HepG2 (cell line): ENCODE data around the gene RIPK3. TPM values are rescaled to one million over a fixed set of nuclear protein-coding genes. Genes with fewer than 3 reads are reported as not detected.

Experiments
- ELF3 ChIP-seq: IDR thresholded peaks from 2 replicates; pipeline ENCODE4 v1.6.1; 2016; ENCODE audit warnings: missing genetic modification reagents, missing compliant biosample characterization
- EZH2 ChIP-seq: conservative IDR thresholded peaks from 2 replicates; pipeline ENCODE4 v1.6.1; 2012; ENCODE audit warnings: mild to moderate bottlenecking, low read depth, low read length, moderate library complexity
- FOXA3 ChIP-seq: IDR thresholded peaks from 2 replicates; pipeline ENCODE4 v1.6.1; 2016; ENCODE audit warnings: missing genetic modification reagents, missing compliant biosample characterization
- HNF4A ChIP-seq: sonication (generic); formaldehyde crosslinking; IDR thresholded peaks from 2 replicates; pipeline ENCODE4 v1.4.0; 2020; ENCODE audit warnings: missing genetic modification reagents
- MIER3 ChIP-seq: IDR thresholded peaks from 2 replicates; pipeline ENCODE4 v1.6.1; 2016; ENCODE audit warnings: missing compliant biosample characterization, borderline replicate concordance
- MTF2 ChIP-seq: sonication (generic); formaldehyde crosslinking; IDR thresholded peaks from 2 replicates; pipeline ENCODE4 v1.5.0; 2020; ENCODE audit warnings: missing genetic modification reagents, borderline replicate concordance
- POLR2AphosphoS2 ChIP-seq: IDR thresholded peaks from 2 replicates; pipeline ENCODE4 v1.6.1; 2011; ENCODE audit warnings: low read depth, low read length, improper control_type of control experiment
- TBL1XR1 ChIP-seq: fragments of 150-350 bp; IDR thresholded peaks from 2 replicates; pipeline ENCODE4 v1.6.1; 2014; ENCODE audit warnings: borderline replicate concordance, low read length; ENCODE audit not compliant: partially characterized antibody
- TCF12 ChIP-seq, 2 experiments: fragments of 450-650 bp in 1 of 2; sonication (generic) in 1 of 2; formaldehyde crosslinking in 1 of 2; IDR thresholded peaks; 2 replicates each; pipeline versions ENCODE4 v1.6.1 to v1.8.0; 2017 to 2022; ENCODE audit warnings: antibody characterized with exemption in 1 of 2, mild to moderate bottlenecking in 1 of 2, missing genetic modification reagents in 1 of 2, moderate library complexity in 1 of 2
- TEAD2 ChIP-seq: sonication (generic); formaldehyde crosslinking; IDR thresholded peaks from 2 replicates; pipeline ENCODE4 v1.9.0; 2021; ENCODE audit warnings: missing genetic modification reagents
- TSC22D2 ChIP-seq: sonication (generic); formaldehyde crosslinking; IDR thresholded peaks from 2 replicates; pipeline ENCODE4 v1.5.1; 2020; ENCODE audit warnings: missing genetic modification reagents, mild to moderate bottlenecking, borderline replicate concordance
- ZFP37 ChIP-seq: sonication (generic); formaldehyde crosslinking; IDR thresholded peaks from 2 replicates; pipeline ENCODE4 v1.4.0; 2020; ENCODE audit warnings: missing genetic modification reagents, borderline replicate concordance
- ZNF468 ChIP-seq: sonication (generic); formaldehyde crosslinking; IDR thresholded peaks from 2 replicates; pipeline ENCODE4 v1.8.0; 2022; ENCODE audit warnings: mild to moderate bottlenecking, moderate library complexity, missing genetic modification reagents
- ZNF766 ChIP-seq: sonication (generic); formaldehyde crosslinking; IDR thresholded peaks from 2 replicates; pipeline ENCODE4 v1.5.0; 2020; ENCODE audit warnings: missing genetic modification reagents, borderline replicate concordance
- ZNF790 ChIP-seq: sonication (generic); formaldehyde crosslinking; IDR thresholded peaks from 2 replicates; pipeline ENCODE4 v1.8.0; 2022; ENCODE audit warnings: missing genetic modification reagents, mild to moderate bottlenecking, borderline replicate concordance
- ZSCAN31 ChIP-seq: sonication (generic); formaldehyde crosslinking; IDR thresholded peaks from 2 replicates; pipeline ENCODE4 v1.5.0; 2020; ENCODE audit warnings: low read depth, mild to moderate bottlenecking, missing genetic modification reagents
- polyA plus RNA-seq, 8 experiments: library from polyadenylated mRNA; depleted of rRNA in 3 of 8; stranded (reverse) in 7 of 8; unstranded in 1 of 8; fragments of >200 nt; fragmentation: Illumina TruSeq in 4 of 8; extraction: Trizol in 4 of 8; gene quantifications; 2 replicates each; pipeline versions ENCODE4 v1.2.1 to v1.2.3, GENCODE V29; 2011 to 2016; ENCODE audit warnings: low read depth in 4 of 8, missing spikeins in 1 of 8, mixed read lengths in 1 of 8; ENCODE audit not compliant: insufficient read depth in 1 of 8
- total RNA-seq, 5 experiments: library from RNA; depleted of rRNA; stranded (reverse); fragments of >200 nt; fragmentation: Illumina TruSeq; extraction: Trizol; gene quantifications; 2 replicates each; pipeline ENCODE4 v1.2.3, GENCODE V29; 2016; ENCODE audit warnings: low read depth in 1 of 5
- TF ChIP-seq, protein P1 (sequence below): sonication (generic); formaldehyde crosslinking; IDR thresholded peaks from 2 replicates; pipeline ENCODE4 v1.4.0; 2020; ENCODE audit warnings: missing genetic modification reagents
- TF ChIP-seq, protein P2 (sequence below): sonication (generic); formaldehyde crosslinking; IDR thresholded peaks from 2 replicates; pipeline ENCODE4 v1.5.1; 2020; ENCODE audit warnings: missing genetic modification reagents, mild to moderate bottlenecking, borderline replicate concordance
- TF ChIP-seq, protein P3 (sequence below): sonication (generic); formaldehyde crosslinking; IDR thresholded peaks from 2 replicates; pipeline ENCODE4 v1.5.1; 2020; ENCODE audit warnings: mild to moderate bottlenecking, missing genetic modification reagents
- TF ChIP-seq, protein P4 (sequence below): sonication (generic); formaldehyde crosslinking; IDR thresholded peaks from 2 replicates; pipeline ENCODE4 v1.5.1; 2020; ENCODE audit warnings: mild to moderate bottlenecking, missing genetic modification reagents, moderate library complexity

Gene RIPK3
- total and polyA plus RNA-seq, 2 of the 13 experiments (the other 11 are each of a cell fraction or from before 2014, with no cell fraction given), result not detected

DNA sequence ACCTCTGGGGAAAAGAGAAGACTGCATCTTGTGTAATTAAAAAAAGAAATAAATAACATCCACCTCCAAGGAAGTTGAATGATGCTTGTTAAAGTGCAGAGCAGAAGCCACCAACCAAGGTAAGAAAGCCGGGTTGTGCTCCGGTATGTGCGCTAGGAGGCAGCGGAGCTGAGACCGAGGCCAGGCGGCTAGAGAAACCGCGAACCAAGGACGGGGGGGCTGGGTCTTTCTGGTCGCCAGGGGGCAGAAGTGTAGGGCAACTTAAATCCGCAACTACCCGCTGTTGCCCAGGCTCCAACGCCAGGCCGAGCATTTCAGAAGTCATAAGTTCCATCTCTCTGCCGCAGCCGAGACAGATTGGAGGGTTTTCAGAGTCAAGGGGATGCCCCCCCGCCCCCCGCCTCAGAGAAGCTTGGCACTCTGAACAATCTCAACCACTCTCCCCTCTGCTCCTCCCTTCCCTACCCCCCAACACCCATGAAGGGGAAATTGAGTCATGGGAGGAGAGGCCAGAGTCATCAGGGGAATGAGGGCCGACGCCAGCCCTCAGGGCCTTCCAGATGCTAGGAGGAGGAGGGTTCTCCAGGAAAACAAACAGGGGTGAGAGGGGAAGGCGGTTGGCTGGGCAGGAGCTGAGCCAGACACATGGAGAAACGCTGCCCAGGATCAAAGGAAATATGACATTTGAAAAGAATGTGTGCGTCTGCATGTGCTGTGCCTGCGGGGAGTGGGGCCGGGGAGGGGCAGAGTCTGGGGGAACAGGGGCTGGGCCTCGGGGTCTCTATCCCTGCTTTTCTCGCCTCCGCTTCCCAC, 26.0 kb upstream of the RIPK3 start (continued):
- TF ChIP-seq, protein P1, sequence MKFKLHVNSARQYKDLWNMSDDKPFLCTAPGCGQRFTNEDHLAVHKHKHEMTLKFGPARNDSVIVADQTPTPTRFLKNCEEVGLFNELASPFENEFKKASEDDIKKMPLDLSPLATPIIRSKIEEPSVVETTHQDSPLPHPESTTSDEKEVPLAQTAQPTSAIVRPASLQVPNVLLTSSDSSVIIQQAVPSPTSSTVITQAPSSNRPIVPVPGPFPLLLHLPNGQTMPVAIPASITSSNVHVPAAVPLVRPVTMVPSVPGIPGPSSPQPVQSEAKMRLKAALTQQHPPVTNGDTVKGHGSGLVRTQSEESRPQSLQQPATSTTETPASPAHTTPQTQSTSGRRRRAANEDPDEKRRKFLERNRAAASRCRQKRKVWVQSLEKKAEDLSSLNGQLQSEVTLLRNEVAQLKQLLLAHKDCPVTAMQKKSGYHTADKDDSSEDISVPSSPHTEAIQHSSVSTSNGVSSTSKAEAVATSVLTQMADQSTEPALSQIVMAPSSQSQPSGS, result peak; percentile 85; the same call in 1 of the 2 replicates
- TF ChIP-seq FOXA3 (CRISPR knock-in tag) (peak; percentile 76), TCF12 (IDR thresholded peaks at IDR 0.05) (no peak), TCF12 (CRISPR knock-in tag; IDR thresholded peaks at IDR 0.05) (no peak; the same call in 1 of the 2 replicates), ZNF790 (CRISPR knock-in tag) (no peak), ELF3 (peak; percentile 79), TBL1XR1 (peak; percentile 82), POLR2AphosphoS2 (no peak), MTF2 (CRISPR knock-in tag) (peak; percentile 97), HNF4A (CRISPR knock-in tag) (peak; percentile 52; the same call in 1 of the 2 replicates), ZSCAN31 (CRISPR knock-in tag) (peak; percentile 69; the same call in 1 of the 2 replicates), EZH2 (peak; percentile 86; the same call in 1 of the 2 replicates), TEAD2 (CRISPR knock-in tag) (peak; percentile 46; the same call in 1 of the 2 replicates), TSC22D2 (CRISPR knock-in tag) (peak; percentile 98; the same call in 1 of the 2 replicates), ZFP37 (CRISPR knock-in tag) (no peak; the same call in 1 of the 2 replicates), MIER3 (CRISPR knock-in tag) (peak; percentile 91; the same call in 1 of the 2 replicates), ZNF468 (CRISPR knock-in tag) (no peak), ZNF766 (peak; percentile 94)
- TF ChIP-seq, protein P2, sequence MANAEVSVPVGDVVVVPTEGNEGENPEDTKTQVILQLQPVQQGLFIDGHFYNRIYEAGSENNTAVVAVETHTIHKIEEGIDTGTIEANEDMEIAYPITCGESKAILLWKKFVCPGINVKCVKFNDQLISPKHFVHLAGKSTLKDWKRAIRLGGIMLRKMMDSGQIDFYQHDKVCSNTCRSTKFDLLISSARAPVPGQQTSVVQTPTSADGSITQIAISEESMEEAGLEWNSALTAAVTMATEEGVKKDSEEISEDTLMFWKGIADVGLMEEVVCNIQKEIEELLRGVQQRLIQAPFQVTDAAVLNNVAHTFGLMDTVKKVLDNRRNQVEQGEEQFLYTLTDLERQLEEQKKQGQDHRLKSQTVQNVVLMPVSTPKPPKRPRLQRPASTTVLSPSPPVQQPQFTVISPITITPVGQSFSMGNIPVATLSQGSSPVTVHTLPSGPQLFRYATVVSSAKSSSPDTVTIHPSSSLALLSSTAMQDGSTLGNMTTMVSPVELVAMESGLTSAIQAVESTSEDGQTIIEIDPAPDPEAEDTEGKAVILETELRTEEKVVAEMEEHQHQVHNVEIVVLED (CRISPR knock-in tag), result peak; percentile 64
- TF ChIP-seq, protein P3, sequence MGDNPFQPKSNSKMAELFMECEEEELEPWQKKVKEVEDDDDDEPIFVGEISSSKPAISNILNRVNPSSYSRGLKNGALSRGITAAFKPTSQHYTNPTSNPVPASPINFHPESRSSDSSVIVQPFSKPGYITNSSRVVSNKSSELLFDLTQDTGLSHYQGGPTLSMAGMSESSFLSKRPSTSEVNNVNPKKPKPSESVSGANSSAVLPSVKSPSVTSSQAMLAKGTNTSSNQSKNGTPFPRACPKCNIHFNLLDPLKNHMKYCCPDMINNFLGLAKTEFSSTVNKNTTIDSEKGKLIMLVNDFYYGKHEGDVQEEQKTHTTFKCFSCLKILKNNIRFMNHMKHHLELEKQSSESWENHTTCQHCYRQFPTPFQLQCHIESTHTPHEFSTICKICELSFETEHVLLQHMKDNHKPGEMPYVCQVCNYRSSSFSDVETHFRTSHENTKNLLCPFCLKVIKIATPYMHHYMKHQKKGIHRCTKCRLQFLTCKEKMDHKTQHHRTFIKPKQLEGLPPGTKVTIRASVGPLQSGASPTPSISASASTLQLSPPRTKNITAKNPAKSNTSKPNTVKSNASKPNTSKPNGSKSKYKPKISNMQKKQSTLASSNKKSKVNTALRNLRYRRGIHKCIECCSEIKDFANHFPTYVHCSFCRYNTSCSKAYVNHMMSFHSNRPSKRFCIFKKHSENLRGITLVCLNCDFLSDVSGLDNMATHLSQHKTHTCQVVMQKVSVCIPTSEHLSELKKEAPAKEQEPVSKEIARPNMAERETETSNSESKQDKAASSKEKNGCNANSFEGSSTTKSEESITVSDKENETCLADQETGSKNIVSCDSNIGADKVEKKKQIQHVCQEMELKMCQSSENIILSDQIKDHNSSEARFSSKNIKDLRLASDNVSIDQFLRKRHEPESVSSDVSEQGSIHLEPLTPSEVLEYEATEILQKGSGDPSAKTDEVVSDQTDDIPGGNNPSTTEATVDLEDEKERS, result peak; percentile 65; the same call in 1 of the 2 replicates
- TF ChIP-seq, protein P4, sequence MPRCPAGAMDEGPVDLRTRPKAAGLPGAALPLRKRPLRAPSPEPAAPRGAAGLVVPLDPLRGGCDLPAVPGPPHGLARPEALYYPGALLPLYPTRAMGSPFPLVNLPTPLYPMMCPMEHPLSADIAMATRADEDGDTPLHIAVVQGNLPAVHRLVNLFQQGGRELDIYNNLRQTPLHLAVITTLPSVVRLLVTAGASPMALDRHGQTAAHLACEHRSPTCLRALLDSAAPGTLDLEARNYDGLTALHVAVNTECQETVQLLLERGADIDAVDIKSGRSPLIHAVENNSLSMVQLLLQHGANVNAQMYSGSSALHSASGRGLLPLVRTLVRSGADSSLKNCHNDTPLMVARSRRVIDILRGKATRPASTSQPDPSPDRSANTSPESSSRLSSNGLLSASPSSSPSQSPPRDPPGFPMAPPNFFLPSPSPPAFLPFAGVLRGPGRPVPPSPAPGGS (CRISPR knock-in tag), result peak; percentile 87
